Chondrocyte (in vitro differentiated cells): ENCODE measurements around the gene DNAH2. TPM values are rescaled to one million over a fixed set of nuclear protein-coding genes. Genes with fewer than 3 reads are reported as not detected.

Source experiments
- DNase-seq: peaks from one replicate; pipeline ENCODE4 v3.0.0; 2021; ENCODE audit warnings: mixed read lengths, low spot score
- H3K27ac Mint-ChIP-seq: one replicate; pipeline ENCODE4 v1.8.0; 2021; ENCODE audit warnings: mild to moderate bottlenecking, moderate library complexity, mixed read lengths; ENCODE audit not compliant: unreplicated experiment
- H3K27me3 Mint-ChIP-seq: 2 replicates; pipeline ENCODE4 v1.8.0; 2021; ENCODE audit warnings: low read depth, mixed read lengths
- H3K36me3 Mint-ChIP-seq: 2 replicates; pipeline ENCODE4 v1.8.0; 2021; ENCODE audit warnings: low read depth, mixed read lengths
- H3K4me1 Mint-ChIP-seq: 2 replicates; pipeline ENCODE4 v1.8.0; 2021; ENCODE audit warnings: low read depth, mild to moderate bottlenecking, mixed read lengths
- H3K4me3 Mint-ChIP-seq: one replicate; pipeline ENCODE4 v1.8.0; 2021; ENCODE audit warnings: mild to moderate bottlenecking, moderate library complexity, mixed read lengths; ENCODE audit not compliant: unreplicated experiment
- H3K9me3 Mint-ChIP-seq: 2 replicates; pipeline ENCODE4 v1.8.0; 2021; ENCODE audit warnings: low read depth, mixed read lengths
- total RNA-seq: library from RNA; stranded (reverse); gene quantifications from 3 replicates; pipeline ENCODE4 v1.2.1, GENCODE V29; 2021
- TF ChIP-seq, protein P1 (sequence below): fragments of 200-600 bp; sonication (generic); IDR thresholded peaks from 2 replicates; pipeline ENCODE4 v1.5.0; 2021; ENCODE audit warnings: antibody characterized with exemption, mild to moderate bottlenecking, moderate library complexity

Gene DNAH2
- total RNA-seq, 1 donor from 2014 or later = not detected

DNA sequence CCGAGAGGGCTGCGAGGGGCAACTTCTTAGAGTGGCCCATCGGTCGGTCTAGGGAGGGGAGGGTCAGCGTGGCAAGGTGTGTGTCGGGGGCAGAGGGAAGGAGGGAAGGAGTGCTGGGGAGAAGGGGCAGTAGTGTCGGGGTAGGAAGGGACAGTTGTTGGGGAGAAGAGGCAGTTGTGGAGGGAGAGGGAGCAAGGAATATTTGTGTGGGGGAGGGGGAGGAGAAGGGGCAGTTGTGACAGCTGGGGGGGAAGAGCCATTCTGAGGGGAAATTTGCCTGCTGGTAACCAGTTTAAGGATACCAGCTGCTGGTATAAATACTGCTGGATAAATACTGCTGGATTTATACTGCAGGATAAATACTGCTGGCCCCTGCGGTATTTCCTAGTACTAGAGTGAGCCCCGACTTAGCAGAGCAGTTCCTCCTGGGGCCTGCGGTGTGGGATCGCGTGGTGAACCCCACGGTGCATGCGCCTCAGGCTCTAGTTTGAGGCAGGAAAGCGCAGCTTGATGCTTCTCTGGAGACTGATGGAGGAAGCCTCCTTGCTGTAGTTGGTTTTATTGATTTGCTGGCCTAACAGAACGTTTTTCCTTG lies 309 bp downstream of the DNAH2 start:
- no peaks in the 10 kb centered on the region for H3K36me3 Mint-ChIP-seq
- H3K27me3 Mint-ChIP-seq = peaks cover 34% of the 10 kb centered on the region
- TF ChIP-seq, protein P1, sequence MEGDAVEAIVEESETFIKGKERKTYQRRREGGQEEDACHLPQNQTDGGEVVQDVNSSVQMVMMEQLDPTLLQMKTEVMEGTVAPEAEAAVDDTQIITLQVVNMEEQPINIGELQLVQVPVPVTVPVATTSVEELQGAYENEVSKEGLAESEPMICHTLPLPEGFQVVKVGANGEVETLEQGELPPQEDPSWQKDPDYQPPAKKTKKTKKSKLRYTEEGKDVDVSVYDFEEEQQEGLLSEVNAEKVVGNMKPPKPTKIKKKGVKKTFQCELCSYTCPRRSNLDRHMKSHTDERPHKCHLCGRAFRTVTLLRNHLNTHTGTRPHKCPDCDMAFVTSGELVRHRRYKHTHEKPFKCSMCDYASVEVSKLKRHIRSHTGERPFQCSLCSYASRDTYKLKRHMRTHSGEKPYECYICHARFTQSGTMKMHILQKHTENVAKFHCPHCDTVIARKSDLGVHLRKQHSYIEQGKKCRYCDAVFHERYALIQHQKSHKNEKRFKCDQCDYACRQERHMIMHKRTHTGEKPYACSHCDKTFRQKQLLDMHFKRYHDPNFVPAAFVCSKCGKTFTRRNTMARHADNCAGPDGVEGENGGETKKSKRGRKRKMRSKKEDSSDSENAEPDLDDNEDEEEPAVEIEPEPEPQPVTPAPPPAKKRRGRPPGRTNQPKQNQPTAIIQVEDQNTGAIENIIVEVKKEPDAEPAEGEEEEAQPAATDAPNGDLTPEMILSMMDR = no peak
- H3K9me3 Mint-ChIP-seq = no peaks in the 10 kb centered on the region
- peak overlapping the region; percentile 87 for H3K4me3 Mint-ChIP-seq
- peaks cover 12% of the 10 kb centered on the region for H3K4me1 Mint-ChIP-seq
- no peak for DNase-seq
- H3K27ac Mint-ChIP-seq = no peak overlapping the region

DNA sequence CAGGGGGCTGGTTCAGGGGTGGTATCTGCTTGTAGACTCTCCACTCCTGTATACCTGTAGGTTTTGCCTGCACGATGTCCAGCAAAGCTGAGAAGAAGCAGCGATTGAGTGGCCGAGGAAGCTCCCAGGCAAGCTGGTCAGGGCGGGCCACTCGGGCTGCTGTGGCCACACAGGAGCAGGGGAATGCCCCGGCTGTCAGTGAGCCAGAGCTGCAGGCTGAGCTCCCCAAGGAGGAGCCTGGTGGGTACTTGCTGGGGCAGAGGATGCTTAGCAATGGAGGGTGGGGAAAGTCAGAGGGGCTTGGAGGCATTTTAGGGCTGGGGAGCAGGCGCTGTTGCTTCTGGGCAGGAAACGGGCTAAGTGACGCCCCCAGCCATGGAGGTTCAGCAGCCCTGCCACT lies 2.1 kb downstream of the DNAH2 start:
- H3K4me3 Mint-ChIP-seq = no peak overlapping the region
- TF ChIP-seq, protein P1 = no peak
- no peaks in the 10 kb centered on the region for H3K9me3 Mint-ChIP-seq
- H3K4me1 Mint-ChIP-seq = peaks cover 12% of the 10 kb centered on the region
- no peaks in the 10 kb centered on the region for H3K36me3 Mint-ChIP-seq
- H3K27me3 Mint-ChIP-seq = peaks cover 34% of the 10 kb centered on the region
- no peak for DNase-seq
- H3K27ac Mint-ChIP-seq = no peak overlapping the region

DNA sequence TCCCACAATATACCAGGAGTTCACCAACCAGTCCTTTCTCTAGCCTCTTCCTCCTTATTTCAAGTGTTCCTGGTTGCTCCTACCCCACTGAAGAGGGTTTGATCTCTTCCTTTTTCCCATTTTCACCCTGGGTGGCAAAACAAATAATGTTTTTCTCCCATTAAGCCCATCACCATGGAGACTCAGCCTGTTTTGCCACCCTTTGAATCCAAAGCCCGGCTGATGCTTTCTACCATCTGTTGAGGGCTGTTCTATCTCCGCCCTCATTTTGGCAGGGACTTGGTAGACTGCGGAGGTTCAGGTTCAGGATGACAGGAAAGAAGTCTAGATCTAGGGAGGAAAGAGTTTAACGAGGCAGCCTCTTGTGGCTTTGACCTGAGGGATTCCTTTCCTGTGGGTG lies 2.6 kb downstream of the DNAH2 start:
- no peak overlapping the region for H3K27ac Mint-ChIP-seq
- peaks cover 12% of the 10 kb centered on the region for H3K4me1 Mint-ChIP-seq
- H3K4me3 Mint-ChIP-seq = no peak overlapping the region
- H3K27me3 Mint-ChIP-seq = peaks cover 34% of the 10 kb centered on the region
- no peak for DNase-seq
- no peaks in the 10 kb centered on the region for H3K9me3 Mint-ChIP-seq
- H3K36me3 Mint-ChIP-seq = no peaks in the 10 kb centered on the region
- TF ChIP-seq, protein P1 = no peak

DNA sequence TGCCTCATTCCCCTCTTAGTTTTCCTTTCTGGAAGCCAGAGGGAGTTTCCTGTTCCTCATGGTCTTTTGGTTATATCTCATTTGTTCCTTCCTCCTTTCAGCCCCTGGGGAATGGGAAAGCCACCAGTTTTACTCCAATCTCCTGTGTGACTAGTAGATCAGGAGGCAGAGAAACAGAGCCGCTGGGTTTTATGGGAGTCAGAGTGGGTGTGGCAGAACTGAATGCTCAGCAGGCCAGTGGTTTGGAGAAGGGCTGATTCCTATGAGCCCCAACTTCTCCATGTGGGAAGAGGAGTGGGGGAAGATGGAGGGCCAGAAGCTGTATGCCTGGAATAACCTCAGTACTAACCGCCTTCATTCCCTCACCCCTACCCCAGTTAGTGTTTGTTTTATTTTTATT lies 4.1 kb downstream of the DNAH2 start:
- peaks cover 35% of the 10 kb centered on the region for H3K27me3 Mint-ChIP-seq
- DNase-seq = peak; percentile 17
- H3K4me1 Mint-ChIP-seq = peaks cover 8% of the 10 kb centered on the region
- no peaks in the 10 kb centered on the region for H3K36me3 Mint-ChIP-seq
- H3K9me3 Mint-ChIP-seq = no peaks in the 10 kb centered on the region
- TF ChIP-seq, protein P1 = no peak
- H3K4me3 Mint-ChIP-seq = no peak overlapping the region
- no peak overlapping the region for H3K27ac Mint-ChIP-seq

DNA sequence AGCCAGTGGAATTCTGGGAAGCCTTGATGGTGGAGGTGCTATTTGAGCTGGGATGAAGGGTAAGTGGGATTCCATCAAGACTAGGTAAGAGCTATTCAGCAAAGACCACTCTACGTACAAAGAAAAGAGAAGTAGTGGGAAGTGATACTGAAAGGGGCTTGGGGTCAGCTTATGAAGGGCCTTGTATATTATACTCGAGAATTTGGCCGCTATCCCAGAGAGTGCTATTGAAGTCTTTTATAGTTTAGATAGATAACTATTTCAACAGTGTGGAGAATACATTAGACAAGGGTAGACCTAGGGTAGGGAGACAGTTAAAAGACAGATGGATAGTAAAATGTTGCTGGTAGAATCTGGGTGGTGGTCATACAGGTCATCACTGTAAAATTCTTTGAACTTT lies 10.3 kb downstream of the DNAH2 start:
- Mint-ChIP-seq H3K9me3 (no peaks in the 10 kb centered on the region), H3K27ac (no peak overlapping the region), H3K27me3 (peaks cover 21% of the 10 kb centered on the region), H3K36me3 (no peaks in the 10 kb centered on the region), H3K4me3 (no peak overlapping the region), H3K4me1 (no peaks in the 10 kb centered on the region)
- DNase-seq = no peak
- TF ChIP-seq, protein P1 = no peak
